ENCODE results near the gene THRAP3.
"Not testable (repeated sequence)": the region's sequence is repeated elsewhere in the genome, so short reads cannot be mapped to it uniquely, and the experiment has no call there.

Gene THRAP3

GRCh38 chr1:36239941-36240637 is 15.8 kb downstream of the THRAP3 start:
- no peak for TF ChIP-seq CTCF (IDR thresholded peaks at IDR 0.05; ENCODE audit: insufficient read depth, low read length, missing control alignments)
- H3K4me3 ChIP-seq (ENCODE audit: low read depth, low read length): no peak overlapping the region
- ChIA-PET CTCF (interaction anchor here (0.9 to 1.9 kb wide), 6 partner anchors 10 to 60 kb away, joined by 3 to 8 read pairs (median 4); partner anchors contain the start of gene THRAP3), POLR2A (no interaction called here)
- DNase-seq (ENCODE audit: low read depth, low spot score): no peak

- TF ChIP-seq CTCF (IDR thresholded peaks at IDR 0.05; ENCODE audit: insufficient read depth, low read length, missing control alignments): no peak
- DNase-seq (ENCODE audit: low read depth, low spot score): no peak
- ChIA-PET CTCF (interaction anchor here (0.7 to 1.3 kb wide), 2 partner anchors 12 to 1186 kb away, joined by 3 read pairs; no protein-coding TSS in a partner anchor), POLR2A (interaction anchor here (0.8 to 1.2 kb wide), 3 partner anchors 9 to 21 kb away, joined by 3 to 5 read pairs (median 3); no protein-coding TSS in a partner anchor)
- H3K4me3 ChIP-seq (ENCODE audit: low read depth, low read length): no peak overlapping the region
Observed at GRCh38 chr1:36247538-36247937, 23.3 kb downstream of the THRAP3 start.

- H3K4me3 ChIP-seq (ENCODE audit: low read depth, low read length): no peak overlapping the region
- ChIA-PET CTCF (interaction anchor here (0.7 to 1.3 kb wide), 3 partner anchors 10 to 1186 kb away, joined by 3 to 6 read pairs (median 3); no protein-coding TSS in a partner anchor), POLR2A (interaction anchor here (0.7 to 1.2 kb wide), 3 partner anchors 11 to 136 kb away, joined by 3 to 5 read pairs (median 5); no protein-coding TSS in a partner anchor)
- TF ChIP-seq CTCF (IDR thresholded peaks at IDR 0.05; ENCODE audit: insufficient read depth, low read length, missing control alignments): no peak
- no peak for DNase-seq (ENCODE audit: low read depth, low spot score)
Observed at GRCh38 chr1:36248250-36248894, 24.1 kb downstream of the THRAP3 start.

- no peak for TF ChIP-seq CTCF (IDR thresholded peaks at IDR 0.05; ENCODE audit: insufficient read depth, low read length, missing control alignments)
- H3K4me3 ChIP-seq (ENCODE audit: low read depth, low read length): no peak overlapping the region
- ChIA-PET POLR2A (no interaction called here), CTCF (no interaction called here)
- no peak for DNase-seq (ENCODE audit: low read depth, low spot score)
Observed at GRCh38 chr1:36251794-36252481, 27.7 kb downstream of the THRAP3 start.

- DNase-seq (ENCODE audit: low read depth, low spot score); CTCF ChIA-PET; POLR2A ChIA-PET; H3K4me3 ChIP-seq (ENCODE audit: low read depth, low read length): not testable (repeated sequence)
Observed at GRCh38 chr1:36252482-36252824, 28.2 kb downstream of the THRAP3 start.

GRCh38 chr1:36253161-36253862 is 29.1 kb downstream of the THRAP3 start:
- CTCF ChIA-PET: interaction anchor here (1.2 to 1.4 kb wide), 2 partner anchors 10 to 36 kb away, joined by 3 read pairs; no protein-coding TSS in a partner anchor
- TF ChIP-seq CTCF (IDR thresholded peaks at IDR 0.05; ENCODE audit: insufficient read depth, low read length, missing control alignments): no peak
- POLR2A ChIA-PET: no interaction called here
- no peak for DNase-seq (ENCODE audit: low read depth, low spot score)
- no peak overlapping the region for H3K4me3 ChIP-seq (ENCODE audit: low read depth, low read length)
